RWPE2 (cell line): ENCODE measurements around the gene CNTNAP2.

Source experiments
- ATAC-seq: fragments of 200-7000 bp; cut with Tn5 transposase; 3 replicates; pipeline ENCODE4 v1.9.1; 2021; ENCODE audit warnings: low read depth
- DNase-seq: peaks from one replicate; pipeline ENCODE4 v3.0.0-alpha.2; 2020; ENCODE audit warnings: low spot score
- H3K27ac ChIP-seq: fragments of 450-650 bp; 2 replicates; pipeline ENCODE4 v1.5.1; 2017; ENCODE audit warnings: mild to moderate bottlenecking; ENCODE audit not compliant: poor library complexity, severe bottlenecking
- H3K27me3 ChIP-seq: fragments of 250-450 bp; sonication (Bioruptor Pico); 2 replicates; pipeline ENCODE4 v1.5.1; 2021; ENCODE audit warnings: mild to moderate bottlenecking, moderate library complexity; ENCODE audit not compliant: insufficient read depth, poor library complexity, severe bottlenecking
- H3K36me3 ChIP-seq: fragments of 250-450 bp; sonication (Bioruptor Pico); 2 replicates; pipeline ENCODE4 v1.5.1; 2020; ENCODE audit warnings: low read depth, mild to moderate bottlenecking, moderate library complexity
- H3K4me1 ChIP-seq: fragments of 250-450 bp; sonication (Bioruptor Pico); 2 replicates; pipeline ENCODE4 v1.5.1; 2021; ENCODE audit warnings: mild to moderate bottlenecking, moderate library complexity; ENCODE audit not compliant: insufficient read depth, poor library complexity, severe bottlenecking
- H3K4me3 ChIP-seq: fragments of 250-450 bp; sonication (Bioruptor Pico); 2 replicates; pipeline ENCODE4 v1.5.1; 2021; ENCODE audit warnings: mild to moderate bottlenecking, moderate library complexity; ENCODE audit not compliant: severe bottlenecking
- H3K9me3 ChIP-seq: fragments of 250-450 bp; sonication (Bioruptor Pico); 2 replicates; pipeline ENCODE4 v1.5.1; 2021; ENCODE audit warnings: mild to moderate bottlenecking, moderate library complexity; ENCODE audit not compliant: severe bottlenecking
- TF ChIP-seq, protein P1 (sequence below): fragments of 450-650 bp; IDR thresholded peaks from one replicate; pipeline ENCODE4 v1.5.1; 2017; ENCODE audit warnings: mild to moderate bottlenecking, moderate library complexity; ENCODE audit not compliant: poor library complexity, severe bottlenecking

The CNTNAP2 gene

DNA sequence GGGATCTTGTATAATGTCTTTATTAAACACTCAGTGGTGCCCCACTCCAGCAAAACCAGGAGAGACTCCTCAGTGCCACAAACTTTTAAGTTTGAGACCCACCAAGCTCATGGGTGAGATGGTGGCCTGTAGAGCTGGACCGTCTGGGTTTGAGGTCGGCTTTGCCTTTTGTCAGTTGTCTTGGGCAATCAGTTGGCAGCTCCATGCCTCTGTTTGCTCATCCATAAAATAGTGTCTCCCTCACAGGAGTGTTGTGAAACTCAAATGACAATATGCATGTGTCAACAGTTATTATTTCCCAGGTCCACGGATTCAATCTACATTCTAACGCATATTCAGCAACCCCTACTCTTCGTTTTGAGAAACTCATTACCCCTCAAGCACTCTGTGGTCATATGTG, 2106.1 kb downstream of the CNTNAP2 start:
- Histone ChIP-seq H3K9me3 (no peaks in the 10 kb centered on the region), H3K4me1 (no peaks in the 10 kb centered on the region), H3K27me3 (no peaks in the 10 kb centered on the region), H3K36me3 (no peaks in the 10 kb centered on the region), H3K4me3 (no peak overlapping the region), H3K27ac (no peak overlapping the region)
- no peak for ATAC-seq
- TF ChIP-seq, protein P1, sequence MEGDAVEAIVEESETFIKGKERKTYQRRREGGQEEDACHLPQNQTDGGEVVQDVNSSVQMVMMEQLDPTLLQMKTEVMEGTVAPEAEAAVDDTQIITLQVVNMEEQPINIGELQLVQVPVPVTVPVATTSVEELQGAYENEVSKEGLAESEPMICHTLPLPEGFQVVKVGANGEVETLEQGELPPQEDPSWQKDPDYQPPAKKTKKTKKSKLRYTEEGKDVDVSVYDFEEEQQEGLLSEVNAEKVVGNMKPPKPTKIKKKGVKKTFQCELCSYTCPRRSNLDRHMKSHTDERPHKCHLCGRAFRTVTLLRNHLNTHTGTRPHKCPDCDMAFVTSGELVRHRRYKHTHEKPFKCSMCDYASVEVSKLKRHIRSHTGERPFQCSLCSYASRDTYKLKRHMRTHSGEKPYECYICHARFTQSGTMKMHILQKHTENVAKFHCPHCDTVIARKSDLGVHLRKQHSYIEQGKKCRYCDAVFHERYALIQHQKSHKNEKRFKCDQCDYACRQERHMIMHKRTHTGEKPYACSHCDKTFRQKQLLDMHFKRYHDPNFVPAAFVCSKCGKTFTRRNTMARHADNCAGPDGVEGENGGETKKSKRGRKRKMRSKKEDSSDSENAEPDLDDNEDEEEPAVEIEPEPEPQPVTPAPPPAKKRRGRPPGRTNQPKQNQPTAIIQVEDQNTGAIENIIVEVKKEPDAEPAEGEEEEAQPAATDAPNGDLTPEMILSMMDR, result no peak
- DNase-seq, result no peak

DNA sequence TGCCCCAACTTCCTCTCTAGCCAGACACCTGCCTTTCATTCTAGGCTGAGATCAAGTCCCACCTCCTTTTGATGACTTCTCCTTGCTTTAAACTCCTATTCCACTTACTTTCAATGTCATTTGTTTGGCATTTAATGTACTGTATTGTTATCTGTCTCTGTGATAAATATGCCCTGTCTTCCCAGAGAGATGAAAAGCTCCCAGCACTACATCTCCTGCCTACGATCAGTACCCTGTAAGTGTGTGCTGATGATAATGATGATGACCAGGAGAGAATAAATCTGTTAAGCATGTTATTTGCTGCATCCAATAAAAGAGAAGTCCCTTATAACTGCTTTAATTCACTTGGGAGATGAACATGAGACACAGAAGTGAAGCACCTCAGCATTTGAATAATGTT, 2106.6 kb downstream of the CNTNAP2 start:
- Histone ChIP-seq H3K9me3 (no peaks in the 10 kb centered on the region), H3K36me3 (no peaks in the 10 kb centered on the region), H3K4me3 (no peak overlapping the region), H3K27ac (no peak overlapping the region), H3K4me1 (no peaks in the 10 kb centered on the region), H3K27me3 (no peaks in the 10 kb centered on the region)
- no peak for ATAC-seq
- no peak for DNase-seq
- TF ChIP-seq, protein P1, result no peak

DNA sequence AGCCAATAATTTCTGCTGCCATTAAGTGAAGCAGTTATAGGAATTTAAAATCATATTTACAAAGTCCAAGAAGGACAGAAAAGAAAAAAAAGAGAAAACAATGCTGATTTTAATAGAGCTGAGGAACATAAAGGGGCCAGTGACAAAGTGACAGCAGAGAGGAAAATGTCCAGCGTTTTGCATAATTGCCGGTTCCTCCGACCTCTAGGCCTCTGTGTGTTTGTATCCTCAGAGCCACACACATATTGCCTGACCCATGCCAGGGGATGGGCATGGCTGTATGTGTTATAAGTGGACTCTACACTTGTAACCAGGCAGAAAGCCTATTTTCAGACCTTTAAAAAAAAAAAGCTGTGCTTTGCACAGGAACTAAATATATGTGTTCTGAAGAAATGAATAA, 2107.1 kb downstream of the CNTNAP2 start:
- Histone ChIP-seq H3K27me3 (no peaks in the 10 kb centered on the region), H3K36me3 (no peaks in the 10 kb centered on the region)

DNA sequence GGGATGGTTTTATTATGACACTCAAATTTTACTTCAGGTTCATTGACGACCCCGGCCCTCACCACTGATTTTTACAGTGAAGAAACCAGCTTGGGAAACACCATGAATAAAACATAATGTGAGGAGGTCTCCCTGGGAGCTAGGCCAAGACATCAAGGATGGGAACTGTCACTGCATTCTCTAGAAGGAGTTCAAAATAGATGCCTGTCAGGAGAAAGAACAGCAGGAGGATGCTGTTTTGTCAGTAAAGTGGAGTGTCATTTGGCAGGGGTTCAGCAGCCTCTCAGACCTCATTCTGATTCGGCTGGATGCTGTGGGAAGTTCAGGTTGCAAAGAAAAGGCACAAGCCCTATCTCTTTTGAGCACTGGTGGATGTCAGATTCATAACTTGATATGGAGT, 2113.7 kb downstream of the CNTNAP2 start:
- ATAC-seq (no peak), DNase-seq (no peak)
- no peaks in the 10 kb centered on the region for H3K4me1 ChIP-seq
- no peaks in the 10 kb centered on the region for H3K9me3 ChIP-seq
- H3K27me3 ChIP-seq, result no peaks in the 10 kb centered on the region
- no peak overlapping the region for H3K4me3 ChIP-seq
- H3K36me3 ChIP-seq, result no peaks in the 10 kb centered on the region
- no peak overlapping the region for H3K27ac ChIP-seq
- TF ChIP-seq, protein P1, result no peak

More for the DNA sequence above, 2107.1 kb downstream of the CNTNAP2 start:
- H3K4me1 ChIP-seq, result no peaks in the 10 kb centered on the region
- ATAC-seq (no peak), DNase-seq (no peak)
- H3K4me3 ChIP-seq, result no peak overlapping the region
- TF ChIP-seq, protein P1, result no peak
- no peak overlapping the region for H3K27ac ChIP-seq
- no peaks in the 10 kb centered on the region for H3K9me3 ChIP-seq

DNA sequence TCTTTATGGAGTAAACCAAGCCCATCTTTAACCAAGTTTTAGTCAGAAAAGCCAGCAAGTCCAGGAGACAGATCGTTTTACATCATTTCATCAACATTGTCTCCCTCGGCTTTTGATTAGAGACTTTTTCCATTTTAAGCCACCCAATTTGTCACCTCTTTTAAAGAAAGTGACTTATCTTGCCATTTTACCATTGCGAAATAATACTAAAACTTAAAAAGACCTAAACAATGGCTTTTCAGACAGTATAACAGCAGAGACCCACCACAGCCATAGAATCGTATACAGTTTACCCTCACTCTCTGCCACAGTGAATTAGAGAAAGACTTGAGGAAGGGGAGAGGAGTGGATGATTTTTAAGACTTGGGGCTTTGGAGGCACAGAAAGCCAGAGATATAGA, 2114.3 kb downstream of the CNTNAP2 start:
- TF ChIP-seq, protein P1, result no peak
- no peak for ATAC-seq
- Histone ChIP-seq H3K27me3 (no peaks in the 10 kb centered on the region), H3K27ac (no peak overlapping the region), H3K9me3 (no peaks in the 10 kb centered on the region), H3K4me3 (no peak overlapping the region), H3K4me1 (no peaks in the 10 kb centered on the region), H3K36me3 (no peaks in the 10 kb centered on the region)
- DNase-seq, result no peak
